CD4-positive, alpha-beta T cell treated with Interleukin-17A for 1 hour (primary cell): ENCODE results near the gene PHC1.
"Not testable (repeated sequence)": the region's sequence is repeated elsewhere in the genome, so short reads cannot be mapped to it uniquely, and the experiment has no call there.

Experiments
- DNase-seq: peaks from one replicate; pipeline ENCODE4 v3.0.0-alpha.2; 2020

Gene PHC1

GRCh38 chr12:8911606-8912268, 2.6 kb upstream of the PHC1 start:
- no peak for DNase-seq

DNA sequence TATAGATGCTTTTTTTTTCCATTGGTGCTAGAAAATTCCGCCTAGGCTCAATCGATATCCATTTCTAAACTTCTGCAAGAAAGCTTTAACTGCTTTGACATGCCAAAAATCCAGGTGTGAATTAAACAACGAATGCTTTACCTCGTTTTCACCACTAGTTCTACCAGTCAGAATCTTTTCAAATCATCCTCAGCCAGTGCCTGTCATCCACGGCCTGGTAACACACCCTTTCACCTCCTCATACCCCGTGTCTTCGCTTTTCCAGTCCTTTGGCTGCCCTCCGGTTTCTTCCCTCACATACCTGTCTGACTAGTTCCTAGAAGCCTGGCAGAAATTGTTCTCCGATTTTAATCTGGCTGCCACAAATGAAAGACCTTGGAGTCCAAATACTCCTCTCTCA, 1.4 kb upstream of the PHC1 start:
- DNase-seq = peak; percentile 49

DNA sequence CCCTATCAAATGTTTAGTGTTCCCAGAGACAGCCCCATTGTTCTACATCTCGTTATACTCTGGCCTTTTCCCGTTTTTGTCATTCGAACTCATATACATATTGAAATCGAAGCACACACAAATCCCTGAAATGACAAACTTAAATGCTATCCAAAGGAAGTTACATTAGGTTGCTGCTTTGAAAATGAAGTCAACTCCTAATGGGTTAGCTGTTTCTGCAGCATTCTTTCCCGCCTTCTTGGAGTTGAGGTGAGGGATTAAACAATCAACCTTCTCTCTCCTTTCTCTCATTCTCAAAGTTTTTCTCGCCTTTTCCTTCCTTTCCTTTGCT, 642 bp upstream of the PHC1 start:
- DNase-seq = peak; percentile 5

GRCh38 chr12:8914716-8915526, 612 bp downstream of the PHC1 start:
- peak; percentile 69 for DNase-seq

GRCh38 chr12:8916154-8916553, 1.8 kb downstream of the PHC1 start:
- DNase-seq = no peak

DNA sequence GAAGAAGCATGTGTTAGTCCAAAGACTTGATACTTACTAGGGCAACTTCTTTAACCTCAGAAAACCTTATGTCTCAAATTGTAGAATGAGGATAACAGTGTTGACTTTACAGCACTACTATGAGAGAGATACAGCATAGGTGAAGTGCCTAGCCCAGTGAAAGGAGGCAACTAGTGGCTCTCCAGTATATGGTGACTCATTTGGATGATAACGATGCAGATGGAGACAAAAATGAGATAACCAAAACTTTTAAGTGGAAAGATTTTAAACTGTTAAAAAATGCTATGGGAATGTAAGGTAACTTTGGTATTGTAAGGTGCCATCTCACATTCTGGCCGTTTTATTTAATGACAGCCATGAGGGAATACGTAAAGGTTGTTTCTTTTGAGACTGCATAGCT, 2.7 kb downstream of the PHC1 start:
- DNase-seq = no peak

GRCh38 chr12:8917751-8918150, 3.4 kb downstream of the PHC1 start:
- no peak for DNase-seq

- not testable (repeated sequence) for DNase-seq
Measured at GRCh38 chr12:8919643-8920042, 5.3 kb downstream of the PHC1 start.

- DNase-seq = no peak
Measured at GRCh38 chr12:8922544-8922943, 8.2 kb downstream of the PHC1 start.

GRCh38 chr12:8930655-8931323, 16.5 kb downstream of the PHC1 start:
- not testable (repeated sequence) for DNase-seq

- not testable (repeated sequence) for DNase-seq
Measured at GRCh38 chr12:8932464-8932863, 18.2 kb downstream of the PHC1 start.

DNA sequence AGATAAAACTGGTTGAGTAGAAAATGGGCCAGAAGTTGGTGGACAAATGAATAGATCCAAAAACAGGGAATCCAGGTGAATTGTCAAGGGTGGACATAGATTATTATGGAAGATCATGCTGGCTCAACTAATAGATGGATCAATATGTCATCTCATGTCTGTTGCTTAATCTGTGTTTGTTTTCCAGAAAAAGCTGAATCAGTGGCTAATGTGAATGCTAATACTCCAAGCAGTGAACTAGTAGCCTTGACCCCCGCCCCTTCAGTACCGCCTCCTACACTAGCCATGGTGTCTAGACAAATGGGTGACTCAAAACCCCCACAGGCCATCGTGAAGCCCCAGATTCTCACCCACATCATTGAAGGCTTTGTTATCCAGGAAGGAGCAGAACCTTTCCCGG, 19.8 kb downstream of the PHC1 start:
- not testable (repeated sequence) for DNase-seq

DNA sequence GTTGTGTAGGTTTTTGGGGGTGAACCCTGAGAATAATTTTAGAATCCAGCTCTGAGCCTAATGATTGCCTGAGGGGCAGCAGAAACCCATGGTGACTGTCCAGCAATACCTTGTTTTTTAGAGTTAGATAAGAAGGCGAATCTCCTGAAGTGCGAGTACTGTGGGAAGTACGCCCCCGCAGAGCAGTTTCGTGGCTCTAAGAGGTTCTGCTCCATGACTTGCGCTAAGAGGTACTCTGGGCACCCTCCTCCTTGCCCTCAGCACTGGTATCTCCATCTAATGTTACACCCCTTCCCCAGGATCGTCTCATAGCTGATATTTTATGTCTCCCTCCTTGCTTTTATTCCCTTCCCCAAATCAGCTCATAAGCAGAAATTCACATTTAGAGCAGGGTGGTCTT, 22.4 kb downstream of the PHC1 start:
- no peak for DNase-seq

GRCh38 chr12:8937842-8938442, 23.6 kb downstream of the PHC1 start:
- not testable (repeated sequence) for DNase-seq

- no peak for DNase-seq
Measured at GRCh38 chr12:8941691-8942478, 27.6 kb downstream of the PHC1 start.

DNA sequence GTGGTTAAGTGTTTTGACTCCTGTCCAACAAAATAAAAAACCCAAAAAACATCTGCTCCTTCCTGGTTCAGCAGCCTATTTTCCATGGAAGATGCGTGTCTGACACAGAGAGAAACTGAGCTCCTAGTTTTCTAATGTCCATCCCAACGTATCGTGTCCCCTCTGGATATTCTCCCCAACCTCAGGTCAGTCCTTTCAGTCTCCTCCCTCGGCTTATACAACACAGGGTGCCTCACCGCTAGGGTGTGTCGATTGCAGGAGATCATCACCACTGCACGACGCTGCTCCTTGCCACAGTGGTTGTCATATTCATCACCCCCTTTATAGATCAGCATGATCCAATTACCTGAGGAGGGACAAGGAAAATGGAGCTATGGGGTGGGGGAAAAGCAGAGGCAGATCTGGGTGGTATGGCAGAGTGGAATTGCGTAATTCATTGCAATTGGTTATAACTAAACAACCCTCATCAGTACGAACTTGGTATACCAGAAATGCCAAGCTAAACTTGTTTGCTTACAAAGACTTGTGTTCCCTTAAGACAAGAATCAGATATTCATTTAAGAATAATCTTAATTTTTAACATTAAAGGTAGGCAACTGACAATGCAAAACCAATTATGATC, 29.4 kb downstream of the PHC1 start:
- DNase-seq = no peak

DNA sequence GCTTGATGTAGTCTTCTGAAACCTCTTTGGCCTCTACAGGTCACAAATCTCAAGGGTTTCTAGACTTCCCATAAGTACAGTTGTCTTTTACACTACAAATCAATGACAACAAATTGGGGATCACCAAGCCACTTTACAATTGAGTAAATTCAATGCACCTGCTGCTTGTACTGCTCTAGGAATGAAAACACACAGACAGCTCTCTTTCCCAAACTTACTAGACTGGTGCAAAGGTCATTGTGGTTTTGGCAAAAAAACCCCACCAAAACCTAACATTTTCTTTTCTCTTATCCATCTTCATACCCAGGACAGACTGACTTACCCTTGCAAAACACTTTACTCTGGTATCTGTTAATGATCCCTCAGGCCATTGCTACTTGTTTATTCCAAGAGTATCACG, 32.4 kb downstream of the PHC1 start:
- no peak for DNase-seq

GRCh38 chr12:8947737-8948136, 33.4 kb downstream of the PHC1 start:
- no peak for DNase-seq

DNA sequence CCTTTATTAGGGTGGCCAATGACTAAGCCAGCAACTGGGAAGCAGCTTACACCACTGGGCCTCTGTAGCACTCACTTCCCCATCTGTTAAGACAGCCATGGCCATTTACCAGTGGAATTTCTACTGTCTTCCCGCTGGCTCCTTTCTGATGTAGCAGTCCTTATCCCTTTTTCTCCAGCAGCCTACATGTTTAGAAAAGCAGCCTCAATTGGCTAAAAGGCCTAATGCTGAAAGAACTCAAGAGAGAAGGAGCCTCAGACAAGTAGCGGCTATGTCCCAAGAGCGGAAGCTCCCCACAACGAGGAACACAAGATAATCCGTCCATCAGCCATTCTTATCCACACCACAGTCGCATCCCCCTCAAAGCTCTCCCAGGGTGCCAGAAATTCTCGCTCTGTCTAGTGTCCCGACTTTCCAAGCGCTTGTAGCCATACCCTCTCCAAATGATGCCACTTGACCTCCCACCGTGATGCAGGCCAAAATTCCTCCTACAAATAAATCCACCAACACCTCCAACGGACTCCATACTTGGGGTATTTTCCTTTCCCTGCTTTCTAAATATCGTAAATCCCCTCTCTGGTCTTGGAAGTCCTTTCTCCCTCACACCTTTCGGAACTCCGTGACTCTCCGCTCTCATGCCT, 34.5 kb downstream of the PHC1 start:
- DNase-seq = peak; percentile 29

GRCh38 chr12:8949342-8950220, 35.3 kb downstream of the PHC1 start, which contains the start of gene M6PR:
Gene M6PR, minus strand, starts transcription at chr12:8949645. Its CDS starts 3,241 bp downstream, at chr12:8946404.
- DNase-seq = peak; percentile 91

DNA sequence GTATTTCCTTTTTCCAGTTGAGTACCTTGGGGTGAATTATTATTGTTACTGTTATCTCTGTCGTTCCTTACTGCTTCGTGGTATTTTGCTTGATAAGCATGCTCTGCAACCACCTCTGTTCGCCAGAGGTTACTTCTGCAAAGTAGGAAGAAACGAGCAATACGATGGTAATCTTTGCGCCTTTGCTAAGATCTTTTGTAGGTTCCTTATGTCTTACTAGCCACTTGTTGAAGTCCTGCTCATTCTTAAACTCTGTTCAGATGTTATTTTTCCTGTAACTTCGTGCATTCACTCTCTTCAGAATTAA, 35.9 kb downstream of the PHC1 start:
- DNase-seq = no peak
